HUES64 (cell line): ENCODE results near the gene LLGL2.

ENCODE experiments used
- H3K27ac ChIP-seq: 2 replicates; pipeline ENCODE4 v1.7.0; 2013; ENCODE audit warnings: low read depth, low read length, inconsistent platforms
- H3K27me3 ChIP-seq: 2 replicates; pipeline ENCODE4 v1.6.1; 2013; ENCODE audit warnings: mild to moderate bottlenecking, low read length; ENCODE audit not compliant: insufficient read depth
- H3K36me3 ChIP-seq: 2 replicates; pipeline ENCODE4 v1.6.1; 2013; ENCODE audit warnings: mild to moderate bottlenecking, low read length; ENCODE audit not compliant: insufficient read depth
- H3K4me1 ChIP-seq: 2 replicates; pipeline ENCODE4 v1.6.1; 2013; ENCODE audit warnings: mild to moderate bottlenecking, low read length, moderate library complexity; ENCODE audit not compliant: insufficient read depth
- H3K4me3 ChIP-seq: 2 replicates; pipeline ENCODE4 v1.5.1; 2013; ENCODE audit warnings: mild to moderate bottlenecking, low read length, moderate library complexity
- H3K9ac ChIP-seq: 2 replicates; pipeline ENCODE4 v1.6.1; 2013; ENCODE audit warnings: mild to moderate bottlenecking, low read depth, low read length
- H3K9me3 ChIP-seq: 2 replicates; pipeline ENCODE4 v1.6.1; 2013; ENCODE audit warnings: low read depth, low read length; ENCODE audit not compliant: insufficient read depth
- WGBS: fragments of 150-250, 120-280 bp; methylation state at CpG from one replicate; pipeline ENCODE4 v1.1.7; 2013; ENCODE audit warnings: missing lambda C conversion rate; 5-methylcytosine and 5-hydroxymethylcytosine counted together

The LLGL2 gene

DNA sequence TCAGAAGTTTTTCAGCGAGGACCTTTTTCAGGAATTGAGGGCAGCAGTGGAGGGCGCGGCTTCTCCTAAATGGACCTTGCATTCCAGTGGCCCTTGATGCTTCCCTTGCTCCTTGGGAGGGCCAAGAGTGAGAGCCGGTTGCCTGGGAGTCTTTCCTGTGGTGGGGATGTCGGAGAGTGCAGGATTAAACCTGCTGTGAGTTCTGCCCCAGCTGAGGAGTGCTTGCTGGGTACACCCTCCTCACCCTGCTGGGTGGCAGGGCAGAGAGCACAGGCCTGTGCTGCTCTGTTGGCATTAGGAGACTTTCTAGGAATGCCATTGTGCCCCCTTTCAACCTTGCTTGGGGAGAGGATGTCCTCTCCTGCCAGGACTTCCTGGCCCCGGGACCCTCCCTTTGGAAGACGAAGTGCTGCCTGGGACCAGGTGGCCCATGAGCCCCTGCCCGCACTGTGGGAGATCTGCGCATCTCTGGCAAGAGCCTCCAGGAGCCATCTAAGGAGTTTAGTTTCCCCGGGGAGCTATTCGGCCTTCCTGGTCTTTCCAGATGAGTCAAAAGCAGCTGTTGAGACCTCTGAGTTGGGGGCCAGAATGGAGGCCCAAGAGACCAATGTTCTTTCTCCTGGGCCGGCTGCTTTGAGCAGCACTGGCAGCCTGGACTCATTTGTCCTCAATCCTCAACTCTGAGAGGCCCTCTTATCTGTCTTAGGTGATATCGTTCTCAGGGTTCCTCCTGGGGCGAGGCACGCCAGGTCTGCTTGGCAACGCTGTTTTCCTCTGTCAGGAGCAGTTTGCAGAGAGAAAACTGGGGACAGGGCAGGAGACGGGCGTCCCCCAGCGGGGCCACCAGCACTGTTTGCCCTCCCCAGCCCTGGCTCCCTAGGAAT is 5.6 kb downstream of the LLGL2 start:
- Histone ChIP-seq H3K27ac (no peak overlapping the region), H3K4me3 (no peak overlapping the region), H3K36me3 (peaks cover 3% of the 10 kb centered on the region; the same call in 1 of the 2 replicates), H3K9me3 (no peaks in the 10 kb centered on the region), H3K27me3 (peaks cover 12% of the 10 kb centered on the region), H3K9ac (no peak overlapping the region), H3K4me1 (peaks cover 4% of the 10 kb centered on the region; the same call in 1 of the 2 replicates)
- WGBS = 86% methylated on average over 19 of the region's 19 CpGs

DNA sequence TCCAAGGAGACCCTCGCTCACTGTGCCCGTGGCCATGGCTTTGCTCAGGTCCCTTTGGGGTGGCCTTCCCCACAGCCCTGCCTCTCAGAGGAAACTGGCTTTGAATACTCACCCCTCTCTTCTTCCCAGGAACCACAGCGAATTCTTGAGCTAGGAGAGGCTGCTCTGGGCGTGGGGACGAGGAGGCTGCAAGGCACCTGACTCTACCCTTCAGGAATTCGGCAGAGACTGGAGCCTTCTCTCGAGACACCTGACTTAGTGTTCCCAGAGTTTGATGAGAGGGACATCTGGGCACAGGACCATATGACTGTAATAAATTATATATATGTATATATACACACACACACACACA is 6.2 kb downstream of the LLGL2 start:
- peaks cover 3% of the 10 kb centered on the region; the same call in 1 of the 2 replicates for H3K36me3 ChIP-seq
- WGBS = 90% methylated on average over 7 of the region's 7 CpGs
- H3K27ac ChIP-seq = no peak overlapping the region
- H3K4me1 ChIP-seq = no peaks in the 10 kb centered on the region; the same call in 1 of the 2 replicates
- H3K4me3 ChIP-seq = no peak overlapping the region
- H3K27me3 ChIP-seq = peaks cover 6% of the 10 kb centered on the region; the same call in 1 of the 2 replicates
- H3K9me3 ChIP-seq = no peaks in the 10 kb centered on the region
- H3K9ac ChIP-seq = no peak overlapping the region

DNA sequence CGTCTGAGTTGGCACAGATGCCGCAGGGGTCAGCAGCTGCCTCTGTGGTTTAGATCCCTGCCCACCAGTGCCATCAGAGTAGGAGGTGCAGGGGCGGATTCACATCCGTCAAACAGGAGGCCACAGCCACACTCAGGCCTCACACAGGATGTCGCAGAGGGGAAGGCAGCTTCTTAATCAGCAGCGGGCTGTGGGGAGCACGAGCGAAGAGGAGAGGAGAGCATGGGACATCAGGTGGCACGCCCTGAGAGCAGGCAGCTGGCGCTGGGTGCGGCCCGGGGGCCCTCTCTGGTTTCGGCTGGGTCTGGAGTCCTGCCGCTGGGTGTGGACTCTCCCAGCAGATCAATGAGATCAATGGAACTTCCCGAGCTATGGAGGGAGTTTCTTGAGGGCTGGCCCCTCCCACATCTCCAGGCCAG is 9.6 kb downstream of the LLGL2 start:
- Histone ChIP-seq H3K9ac (no peak overlapping the region), H3K27ac (no peak overlapping the region), H3K4me1 (no peaks in the 10 kb centered on the region; the same call in 1 of the 2 replicates), H3K9me3 (no peaks in the 10 kb centered on the region), H3K27me3 (no peaks in the 10 kb centered on the region), H3K4me3 (no peak overlapping the region), H3K36me3 (peaks cover 3% of the 10 kb centered on the region; the same call in 1 of the 2 replicates)
- WGBS = 84% methylated on average over 15 of the region's 15 CpGs

GRCh38 chr17:75535871-75536270 is 10.4 kb downstream of the LLGL2 start:
- Histone ChIP-seq H3K36me3 (peaks cover 3% of the 10 kb centered on the region; the same call in 1 of the 2 replicates), H3K4me1 (no peaks in the 10 kb centered on the region; the same call in 1 of the 2 replicates), H3K9ac (no peak overlapping the region)

GRCh38 chr17:75536366-75536765 is 10.9 kb downstream of the LLGL2 start:
- H3K4me1 ChIP-seq = no peaks in the 10 kb centered on the region; the same call in 1 of the 2 replicates
- 84% methylated on average over 9 of the region's 10 CpGs for WGBS
- no peak overlapping the region for H3K9ac ChIP-seq
- no peak overlapping the region for H3K4me3 ChIP-seq
- H3K36me3 ChIP-seq = peaks cover 3% of the 10 kb centered on the region; the same call in 1 of the 2 replicates
- no peaks in the 10 kb centered on the region for H3K9me3 ChIP-seq
- no peaks in the 10 kb centered on the region for H3K27me3 ChIP-seq
- H3K27ac ChIP-seq = no peak overlapping the region

More at GRCh38 chr17:75535871-75536270, 10.4 kb downstream of the LLGL2 start:
- no peak overlapping the region for H3K27ac ChIP-seq
- no peaks in the 10 kb centered on the region for H3K9me3 ChIP-seq
- WGBS = 95% methylated on average over 8 of the region's 8 CpGs
- H3K27me3 ChIP-seq = no peaks in the 10 kb centered on the region
- no peak overlapping the region for H3K4me3 ChIP-seq

- no peak overlapping the region for H3K4me3 ChIP-seq
- 94% methylated on average over 13 of the region's 13 CpGs for WGBS
- no peaks in the 10 kb centered on the region for H3K36me3 ChIP-seq
- no peak overlapping the region for H3K9ac ChIP-seq
- H3K27me3 ChIP-seq = no peaks in the 10 kb centered on the region
- H3K27ac ChIP-seq = no peak overlapping the region
- H3K9me3 ChIP-seq = no peaks in the 10 kb centered on the region
- peaks cover under 1% of the 10 kb centered on the region; the same call in 1 of the 2 replicates for H3K4me1 ChIP-seq
Observed at GRCh38 chr17:75539967-75540729, 14.7 kb downstream of the LLGL2 start.

DNA sequence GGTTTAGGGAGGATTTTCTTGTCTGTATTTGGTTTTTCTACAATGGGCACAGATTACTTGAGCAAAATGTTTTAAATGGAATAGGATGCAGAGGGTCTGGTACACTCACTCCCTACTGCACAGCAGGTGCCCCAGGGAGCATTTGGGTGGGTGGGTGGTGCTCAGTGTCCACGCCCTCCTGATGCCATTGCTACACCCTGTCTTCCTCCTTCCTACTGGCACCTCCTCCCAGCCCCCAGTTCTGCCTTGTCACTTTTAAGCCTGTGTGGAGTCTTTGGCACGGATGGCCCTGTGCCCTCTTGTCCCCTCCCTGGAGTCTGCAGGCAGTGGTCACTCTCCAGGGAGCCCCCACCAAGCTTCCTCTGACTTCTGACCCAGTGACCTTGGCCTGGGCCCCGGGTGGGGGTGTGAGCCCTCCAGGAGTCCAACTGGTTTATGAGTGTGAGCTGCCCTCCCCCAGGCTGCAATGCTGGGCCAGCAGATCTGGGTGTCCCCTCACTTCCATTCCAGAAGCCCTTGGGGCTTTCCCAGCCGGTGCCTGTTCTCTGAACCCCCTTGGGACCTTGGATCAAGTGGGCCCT is 15.5 kb downstream of the LLGL2 start:
- WGBS = 91% methylated on average over 4 of the region's 4 CpGs

DNA sequence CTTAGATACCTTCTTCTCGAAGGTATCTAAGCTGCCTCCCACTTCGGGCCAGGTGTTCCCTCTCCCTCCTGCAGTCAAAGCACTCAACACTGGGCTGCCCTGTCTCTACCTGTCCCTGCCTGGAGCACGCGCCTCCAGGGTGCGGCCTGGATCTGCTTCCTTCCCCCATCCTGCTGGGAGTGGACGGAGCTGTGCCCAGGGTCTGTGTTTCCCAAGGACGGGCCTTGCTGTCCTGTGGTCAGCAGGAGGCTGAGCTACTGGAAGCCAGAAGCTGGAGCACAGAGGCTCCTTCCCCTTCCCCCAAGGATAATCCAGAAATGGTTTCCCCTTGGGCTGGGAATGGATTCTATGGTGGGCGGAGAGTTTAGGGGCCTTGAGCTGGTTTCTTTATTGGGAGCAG is 16.7 kb downstream of the LLGL2 start:
- WGBS = 90% methylated on average over 7 of the region's 8 CpGs
- Histone ChIP-seq H3K27me3 (no peaks in the 10 kb centered on the region), H3K4me3 (no peak overlapping the region), H3K4me1 (peaks cover 3% of the 10 kb centered on the region; the same call in 1 of the 2 replicates), H3K27ac (no peak overlapping the region), H3K9ac (no peak overlapping the region), H3K9me3 (no peaks in the 10 kb centered on the region), H3K36me3 (no peaks in the 10 kb centered on the region)

More for the DNA sequence above, 15.5 kb downstream of the LLGL2 start:
- H3K9me3 ChIP-seq = no peaks in the 10 kb centered on the region
- peaks cover 3% of the 10 kb centered on the region; the same call in 1 of the 2 replicates for H3K4me1 ChIP-seq
- H3K4me3 ChIP-seq = no peak overlapping the region
- H3K27ac ChIP-seq = no peak overlapping the region
- no peaks in the 10 kb centered on the region for H3K27me3 ChIP-seq
- no peaks in the 10 kb centered on the region for H3K36me3 ChIP-seq
- H3K9ac ChIP-seq = no peak overlapping the region

GRCh38 chr17:75542728-75543336 is 17.3 kb downstream of the LLGL2 start:
- Histone ChIP-seq H3K9me3 (no peaks in the 10 kb centered on the region), H3K4me1 (peaks cover 3% of the 10 kb centered on the region; the same call in 1 of the 2 replicates), H3K27ac (no peak overlapping the region; the same call in 1 of the 2 replicates), H3K36me3 (no peaks in the 10 kb centered on the region), H3K27me3 (no peaks in the 10 kb centered on the region), H3K9ac (no peak overlapping the region), H3K4me3 (no peak overlapping the region)
- WGBS = 90% methylated on average over 15 of the region's 15 CpGs

DNA sequence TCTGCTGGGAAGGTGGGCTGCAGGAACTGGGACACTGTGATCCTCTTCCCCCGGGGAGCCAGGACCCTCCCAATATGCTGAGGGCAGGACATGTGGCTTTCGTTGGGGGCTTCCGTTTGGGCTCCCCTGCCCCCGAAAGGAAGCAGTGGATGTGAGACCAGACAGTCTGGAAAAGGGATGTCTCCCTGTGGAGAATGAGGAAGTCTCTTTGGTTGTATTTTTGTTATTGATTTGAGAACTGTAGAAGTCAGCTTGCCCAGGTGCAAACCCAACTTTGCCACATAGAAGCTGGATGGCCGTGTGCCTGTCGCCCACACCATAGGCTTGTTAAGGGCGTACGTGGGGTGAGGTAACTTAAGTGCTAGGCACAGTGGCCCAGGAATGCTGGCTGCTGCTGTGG is 18.8 kb downstream of the LLGL2 start:
- Histone ChIP-seq H3K4me1 (peaks cover 8% of the 10 kb centered on the region), H3K9me3 (no peaks in the 10 kb centered on the region), H3K27me3 (no peaks in the 10 kb centered on the region), H3K4me3 (no peak overlapping the region), H3K9ac (no peak overlapping the region), H3K36me3 (no peaks in the 10 kb centered on the region), H3K27ac (no peak overlapping the region)
- 92% methylated on average over 8 of the region's 8 CpGs for WGBS
